Endodermal cell (in vitro differentiated cells): Measurements from ENCODE around the gene GALNT16. TPM values are rescaled to one million over a fixed set of nuclear protein-coding genes. Genes with fewer than 3 reads are reported as not detected.

Experiments used
- DNase-seq: peaks from one replicate; pipeline ENCODE4 v3.0.0-alpha.2; 2017
- H3K27ac ChIP-seq: 2 replicates; pipeline ENCODE4 v1.5.1; 2013; ENCODE audit warnings: mild to moderate bottlenecking, low read depth, low read length, moderate library complexity
- H3K27me3 ChIP-seq: 2 replicates; pipeline ENCODE4 v1.6.1; 2013; ENCODE audit warnings: mild to moderate bottlenecking, low read length, moderate library complexity; ENCODE audit not compliant: insufficient read depth, control insufficient read depth, poor library complexity, severe bottlenecking
- H3K36me3 ChIP-seq: 2 replicates; pipeline ENCODE4 v1.7.0; 2013; ENCODE audit warnings: mild to moderate bottlenecking, low read length, moderate library complexity; ENCODE audit not compliant: control insufficient read depth, insufficient read depth
- H3K4me1 ChIP-seq: one replicate; pipeline ENCODE4 v1.7.0; 2013; ENCODE audit warnings: low read length; ENCODE audit not compliant: control insufficient read depth, insufficient read depth
- H3K4me3 ChIP-seq: 2 replicates; pipeline ENCODE4 v1.5.1; 2013; ENCODE audit warnings: mild to moderate bottlenecking, low read length, moderate library complexity
- H3K9ac ChIP-seq: 2 replicates; pipeline ENCODE4 v1.6.1; 2013; ENCODE audit warnings: mild to moderate bottlenecking, low read length, moderate library complexity; ENCODE audit not compliant: poor library complexity, severe bottlenecking; ENCODE audit errors: extremely low read depth
- H3K9me3 ChIP-seq: 2 replicates; pipeline ENCODE4 v1.6.1; 2013; ENCODE audit warnings: mild to moderate bottlenecking, low read length, moderate library complexity; ENCODE audit not compliant: control insufficient read depth
- H3K27ac Mint-ChIP-seq: 2 replicates; pipeline ENCODE4 v1.8.0; 2020; ENCODE audit warnings: mixed read lengths
- H3K27me3 Mint-ChIP-seq: 2 replicates; pipeline ENCODE4 v1.8.0; 2021; ENCODE audit warnings: mild to moderate bottlenecking, mixed read lengths; ENCODE audit not compliant: insufficient read depth
- H3K36me3 Mint-ChIP-seq: 2 replicates; pipeline ENCODE4 v1.8.0; 2020; ENCODE audit warnings: low read depth, mixed read lengths
- H3K4me1 Mint-ChIP-seq: 2 replicates; pipeline ENCODE4 v1.8.0; 2020; ENCODE audit warnings: mixed read lengths
- H3K4me3 Mint-ChIP-seq: 2 replicates; pipeline ENCODE4 v1.8.0; 2020; ENCODE audit warnings: mild to moderate bottlenecking, moderate library complexity, mixed read lengths
- H3K9me3 Mint-ChIP-seq: 2 replicates; pipeline ENCODE4 v1.8.0; 2020; ENCODE audit warnings: mild to moderate bottlenecking, mixed read lengths
- WGBS, 2 experiments: methylation state at CpG; one replicate each; pipeline versions ENCODE4 v1.1.5 to v1.1.7; 2013; ENCODE audit warnings: missing lambda C conversion rate in 2 of 2, mixed read lengths in 1 of 2; ENCODE audit not compliant: insufficient coverage in 1 of 2, insufficient read length in 1 of 2; 5-methylcytosine and 5-hydroxymethylcytosine counted together
- total RNA-seq, 2 donors: library from RNA; stranded (reverse); fragmentation: NEBNext Ultra II Directional in 1 of 2; extraction: Animal tissue kit (Norgen Biotek cat#: 25700) in 1 of 2; gene quantifications; 2 replicates in 1 of 2; 3 replicates in 1 of 2; pipeline ENCODE4 v1.2.1, GENCODE V29; 2021
- TF ChIP-seq, protein P1 (sequence below): fragments of 200-600 bp; sonication (generic); conservative IDR thresholded peaks from 2 replicates; pipeline ENCODE4 v1.5.0; 2021; ENCODE audit warnings: antibody characterized with exemption, mild to moderate bottlenecking

The GALNT16 gene
- total RNA-seq, 2 donors from 2014 or later = 2.2 to 8.0 TPM

DNA sequence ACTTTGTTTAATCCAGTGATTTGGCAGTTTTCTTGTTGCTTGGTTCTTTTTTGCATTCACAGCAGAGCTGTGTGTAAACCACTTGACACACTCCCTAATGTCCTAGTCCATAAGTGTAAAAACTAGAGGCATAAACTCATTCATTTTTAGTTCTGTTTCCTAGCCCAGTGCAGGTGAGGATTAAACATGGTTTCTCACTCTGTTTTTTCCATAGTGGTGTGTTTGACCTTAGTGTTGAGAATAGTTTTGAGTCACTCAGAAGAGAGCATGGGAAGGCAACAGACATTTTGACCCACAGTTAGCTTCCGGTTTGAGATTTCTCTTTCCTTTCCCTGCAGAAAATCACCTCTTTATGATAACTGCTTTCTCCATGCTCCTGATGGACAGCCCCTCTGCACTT lies 24.2 kb upstream of the GALNT16 start:
- H3K27ac Mint-ChIP-seq = no peak overlapping the region

DNA sequence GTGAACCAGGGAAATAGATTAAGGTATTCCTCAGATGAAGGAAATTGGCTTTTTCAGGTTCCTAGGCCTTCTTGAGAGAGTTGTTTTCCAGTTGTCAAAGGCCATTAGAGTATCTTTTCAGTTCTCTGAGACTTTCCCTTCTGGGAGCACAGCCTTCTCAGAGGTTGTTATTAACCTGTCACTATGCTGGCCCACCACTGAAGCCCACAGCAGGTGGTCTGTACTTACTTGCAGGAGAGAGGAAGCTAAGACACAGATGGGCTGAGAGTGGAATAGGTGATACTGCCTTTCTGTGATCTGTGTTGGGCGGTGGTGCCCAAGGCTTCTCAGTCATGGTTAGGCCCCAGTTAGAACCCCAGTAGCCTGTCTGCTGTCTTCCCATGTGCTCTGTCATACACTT lies 22.8 kb upstream of the GALNT16 start:
- 90 to 97% methylated on average over 1 of the region's 1 CpG for WGBS, 2 experiments
- H3K9ac ChIP-seq = no peak overlapping the region
- peaks cover 59% of the 10 kb centered on the region for H3K36me3 Mint-ChIP-seq

More for the DNA sequence above, 24.2 kb upstream of the GALNT16 start:
- TF ChIP-seq, protein P1, sequence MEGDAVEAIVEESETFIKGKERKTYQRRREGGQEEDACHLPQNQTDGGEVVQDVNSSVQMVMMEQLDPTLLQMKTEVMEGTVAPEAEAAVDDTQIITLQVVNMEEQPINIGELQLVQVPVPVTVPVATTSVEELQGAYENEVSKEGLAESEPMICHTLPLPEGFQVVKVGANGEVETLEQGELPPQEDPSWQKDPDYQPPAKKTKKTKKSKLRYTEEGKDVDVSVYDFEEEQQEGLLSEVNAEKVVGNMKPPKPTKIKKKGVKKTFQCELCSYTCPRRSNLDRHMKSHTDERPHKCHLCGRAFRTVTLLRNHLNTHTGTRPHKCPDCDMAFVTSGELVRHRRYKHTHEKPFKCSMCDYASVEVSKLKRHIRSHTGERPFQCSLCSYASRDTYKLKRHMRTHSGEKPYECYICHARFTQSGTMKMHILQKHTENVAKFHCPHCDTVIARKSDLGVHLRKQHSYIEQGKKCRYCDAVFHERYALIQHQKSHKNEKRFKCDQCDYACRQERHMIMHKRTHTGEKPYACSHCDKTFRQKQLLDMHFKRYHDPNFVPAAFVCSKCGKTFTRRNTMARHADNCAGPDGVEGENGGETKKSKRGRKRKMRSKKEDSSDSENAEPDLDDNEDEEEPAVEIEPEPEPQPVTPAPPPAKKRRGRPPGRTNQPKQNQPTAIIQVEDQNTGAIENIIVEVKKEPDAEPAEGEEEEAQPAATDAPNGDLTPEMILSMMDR = no peak
- Histone ChIP-seq H3K4me1 (no peaks in the 10 kb centered on the region), H3K9ac (no peak overlapping the region), H3K27ac (no peak overlapping the region), H3K36me3 (peaks cover 70% of the 10 kb centered on the region), H3K9me3 (no peaks in the 10 kb centered on the region), H3K27me3 (no peaks in the 10 kb centered on the region), H3K4me3 (no peak overlapping the region)
- DNase-seq = no peak
- no peaks in the 10 kb centered on the region for H3K9me3 Mint-ChIP-seq
- peaks cover 61% of the 10 kb centered on the region for H3K36me3 Mint-ChIP-seq
- no peaks in the 10 kb centered on the region for H3K27me3 Mint-ChIP-seq
- no peak overlapping the region for H3K4me3 Mint-ChIP-seq
- peaks cover 4% of the 10 kb centered on the region for H3K4me1 Mint-ChIP-seq
- WGBS, 2 experiments = 100% methylated on average over 1 of the region's 1 CpG

DNA sequence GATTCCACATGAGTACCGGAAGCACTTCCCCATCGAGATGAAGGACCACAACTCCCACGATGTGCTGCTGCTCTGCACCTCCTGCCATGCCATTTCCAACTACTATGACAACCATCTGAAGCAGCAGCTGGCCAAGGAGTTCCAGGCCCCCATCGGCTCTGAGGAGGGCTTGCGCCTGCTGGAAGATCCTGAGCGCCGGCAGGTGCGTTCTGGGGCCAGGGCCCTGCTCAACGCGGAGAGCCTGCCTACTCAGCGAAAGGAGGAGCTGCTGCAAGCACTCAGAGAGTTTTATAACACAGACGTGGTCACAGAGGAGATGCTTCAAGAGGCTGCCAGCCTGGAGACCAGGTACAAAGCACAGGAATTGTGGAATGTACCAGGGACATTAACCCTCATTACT lies 22.4 kb upstream of the GALNT16 start:
- Mint-ChIP-seq H3K27ac (no peak overlapping the region), H3K4me1 (peaks cover 4% of the 10 kb centered on the region), H3K9me3 (no peaks in the 10 kb centered on the region), H3K36me3 (peaks cover 54% of the 10 kb centered on the region), H3K4me3 (no peak overlapping the region), H3K27me3 (no peaks in the 10 kb centered on the region)
- TF ChIP-seq, protein P1 = no peak
- H3K9me3 ChIP-seq = no peaks in the 10 kb centered on the region
- H3K36me3 ChIP-seq = peaks cover 70% of the 10 kb centered on the region
- H3K4me1 ChIP-seq = no peaks in the 10 kb centered on the region
- H3K4me3 ChIP-seq = no peak overlapping the region
- DNase-seq = no peak
- 92 to 95% methylated on average over 9 to 12 of the region's 12 CpGs for WGBS, 2 experiments
- no peaks in the 10 kb centered on the region for H3K27me3 ChIP-seq
- H3K9ac ChIP-seq = no peak overlapping the region
- no peak overlapping the region for H3K27ac ChIP-seq

More for the DNA sequence above, 22.8 kb upstream of the GALNT16 start:
- TF ChIP-seq, protein P1 = no peak
- H3K9me3 ChIP-seq = no peaks in the 10 kb centered on the region
- H3K9me3 Mint-ChIP-seq = no peaks in the 10 kb centered on the region
- H3K27ac ChIP-seq = no peak overlapping the region
- H3K27me3 Mint-ChIP-seq = no peaks in the 10 kb centered on the region
- no peaks in the 10 kb centered on the region for H3K4me1 ChIP-seq
- H3K4me1 Mint-ChIP-seq = peaks cover 4% of the 10 kb centered on the region
- H3K4me3 Mint-ChIP-seq = no peak overlapping the region
- H3K36me3 ChIP-seq = peaks cover 73% of the 10 kb centered on the region
- peak; percentile 67 for DNase-seq
- H3K27ac Mint-ChIP-seq = no peak overlapping the region
- H3K4me3 ChIP-seq = no peak overlapping the region
- H3K27me3 ChIP-seq = no peaks in the 10 kb centered on the region
